Measurements from ENCODE around the gene SYCN.

Gene SYCN

DNA sequence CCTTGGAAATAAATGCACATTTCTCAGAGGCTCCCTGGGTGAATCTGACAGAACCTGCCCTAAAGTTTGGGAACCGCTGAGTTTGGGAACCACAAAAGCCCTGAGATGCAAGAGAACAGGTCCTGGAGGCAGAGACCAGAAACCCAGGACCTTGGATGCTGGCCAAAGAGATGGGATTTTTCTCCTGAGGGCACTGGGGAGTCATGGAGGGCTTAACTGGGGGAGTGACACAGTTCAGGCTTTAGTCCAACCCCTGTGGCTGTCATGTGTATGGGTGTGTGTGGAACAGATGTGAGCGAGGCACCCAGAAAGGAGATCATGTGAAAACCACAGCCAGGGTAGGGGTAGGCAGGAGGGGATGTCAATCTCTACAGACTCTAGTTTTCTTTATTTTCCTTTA lies 11.2 kb downstream of the SYCN start:
- DNase-seq = no peak

DNA sequence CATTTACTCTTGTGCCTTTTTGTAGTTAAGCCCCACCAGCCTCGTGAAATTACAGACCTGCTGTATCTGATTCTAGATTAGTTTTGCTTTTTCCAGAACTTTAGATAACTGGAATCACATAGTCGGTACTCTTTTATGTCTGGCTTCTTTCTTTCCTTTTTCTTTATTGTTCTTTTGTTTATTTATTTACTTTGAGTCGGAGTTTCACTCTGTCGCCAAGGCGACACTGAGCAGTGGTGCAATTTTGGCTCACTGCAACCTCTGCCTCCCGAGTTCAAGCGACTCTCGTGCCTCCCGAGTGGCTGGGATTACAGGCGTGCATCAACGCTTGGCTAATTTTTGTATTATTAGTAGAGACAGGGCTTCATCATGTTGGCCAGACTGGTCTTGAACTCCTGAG lies 13.3 kb downstream of the SYCN start:
- no peak for DNase-seq

DNA sequence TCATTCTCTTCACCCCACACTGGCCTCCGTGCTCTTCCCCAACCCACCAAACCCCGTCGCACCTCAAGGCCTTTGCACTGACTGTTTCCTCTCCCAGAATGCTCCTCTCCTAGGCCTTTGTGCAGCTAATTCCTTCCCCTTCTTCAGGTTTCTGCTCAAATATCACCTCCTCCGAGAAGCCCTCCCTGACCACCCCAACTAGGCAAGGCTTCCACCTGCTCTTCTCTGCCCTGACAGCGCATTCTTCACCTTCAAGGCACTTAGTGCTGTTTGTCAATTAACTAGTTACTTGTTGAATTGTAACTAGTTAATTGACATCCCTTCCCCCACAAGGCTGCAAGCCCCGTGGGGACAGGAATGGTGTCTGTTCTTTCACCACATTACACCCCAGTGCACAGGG lies 15.1 kb downstream of the SYCN start:
- DNase-seq = no peak

DNA sequence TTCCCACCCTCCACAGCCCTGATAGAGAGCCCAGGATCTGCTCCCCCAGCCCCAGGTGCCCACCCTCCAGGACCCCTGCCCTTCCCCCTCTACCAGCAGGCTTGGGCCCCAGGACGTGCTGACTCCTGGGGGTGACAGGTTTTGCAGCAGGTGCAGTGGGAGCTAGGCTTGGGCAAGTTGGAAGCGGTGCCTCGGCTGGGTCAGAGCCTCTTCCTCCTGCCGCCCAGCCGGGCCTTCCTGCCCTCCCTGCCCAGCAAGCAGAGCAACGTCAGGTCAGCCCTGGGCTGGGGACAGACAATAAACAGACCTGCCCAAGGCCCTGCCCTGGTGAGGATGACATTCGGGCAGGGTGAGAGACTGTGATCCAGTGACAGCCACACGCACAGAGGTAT lies 16.5 kb downstream of the SYCN start:
- no peak for DNase-seq

DNA sequence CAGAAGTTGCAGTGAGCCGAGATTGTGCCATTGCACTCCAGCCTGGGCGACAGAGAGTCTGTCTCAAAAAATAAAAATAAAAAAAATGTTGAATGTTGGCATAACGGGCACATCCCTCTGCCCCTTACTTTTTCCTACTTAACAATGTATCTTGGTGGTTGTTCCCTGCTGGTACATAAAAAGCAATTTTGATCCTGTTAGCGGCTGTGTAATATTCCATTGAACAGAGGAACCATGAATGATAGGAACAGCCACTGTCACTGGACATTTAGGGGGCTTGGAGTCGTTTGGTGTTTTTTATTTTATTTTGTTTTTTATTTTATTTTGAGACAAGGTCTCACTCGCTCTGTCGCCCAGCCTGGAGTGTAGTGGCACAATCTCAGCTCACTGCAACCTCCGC lies 17.7 kb downstream of the SYCN start:
- DNase-seq = no peak

DNA sequence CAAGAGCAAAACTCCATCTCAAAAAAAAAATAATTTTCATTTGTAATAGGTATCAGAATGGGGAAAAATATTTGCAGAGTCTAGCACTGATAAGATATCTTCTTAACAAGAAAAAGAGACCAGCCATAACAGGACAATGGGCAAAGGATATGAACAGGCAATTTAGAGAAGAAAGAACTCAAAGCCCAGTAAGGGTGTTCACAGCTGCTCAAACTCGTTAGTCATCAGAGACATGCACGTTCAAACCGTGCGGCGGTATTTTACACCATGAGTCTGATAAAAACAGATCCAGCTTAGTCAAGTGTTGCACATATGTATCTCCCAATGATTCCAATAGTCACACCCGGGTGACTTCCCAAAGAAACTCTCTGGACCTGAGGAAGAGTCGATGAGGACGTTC lies 21.0 kb downstream of the SYCN start:
- DNase-seq = no peak

DNA sequence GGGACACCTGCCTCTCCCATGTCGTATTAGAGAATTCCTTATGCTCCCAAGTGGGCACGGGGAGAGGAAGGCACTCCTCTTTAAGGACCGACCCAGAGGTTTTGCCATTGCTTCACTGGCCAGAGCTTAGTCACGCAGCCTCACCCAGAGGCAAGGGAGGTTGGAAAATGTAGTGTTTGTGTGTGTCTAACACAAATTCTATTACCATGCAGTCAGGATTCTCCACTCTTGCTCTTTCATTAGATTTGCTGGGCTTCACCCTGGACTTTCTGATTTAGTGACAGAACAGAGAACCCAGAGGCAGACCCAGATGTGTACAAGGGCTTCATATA lies 21.9 kb downstream of the SYCN start:
- DNase-seq = no peak

DNA sequence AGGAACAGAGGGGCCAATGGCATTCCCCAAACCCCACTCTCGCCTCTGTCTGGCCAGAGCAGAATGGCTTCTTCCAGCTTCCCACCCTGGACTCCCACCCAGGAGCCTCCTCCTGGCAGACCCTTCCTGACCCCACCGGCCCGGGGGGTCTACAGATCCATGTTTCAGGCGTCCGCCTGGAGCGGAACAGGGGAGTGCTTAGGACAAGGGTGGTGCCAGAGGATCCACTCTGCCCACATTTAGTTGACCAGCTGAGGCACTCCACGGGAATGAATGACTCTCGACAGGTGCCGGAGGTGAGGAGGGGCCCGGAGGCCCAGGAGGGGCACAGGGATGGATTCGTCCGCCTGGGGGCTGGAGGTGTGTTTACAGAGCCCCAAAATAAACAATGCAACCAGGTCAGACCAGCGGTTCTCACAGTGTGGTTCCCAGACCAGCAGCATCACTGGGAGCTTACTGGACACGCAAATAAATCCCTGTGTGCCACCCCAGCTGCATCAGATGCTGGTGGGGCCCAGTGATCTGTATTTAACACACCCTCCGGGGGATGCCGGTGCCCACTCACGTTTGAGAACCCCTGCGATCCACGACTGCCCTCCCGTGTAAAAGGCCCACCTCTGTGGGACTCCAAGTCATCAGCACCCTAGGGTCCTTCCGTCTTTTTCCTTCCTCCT lies 22.4 kb downstream of the SYCN start:
- DNase-seq = no peak

DNA sequence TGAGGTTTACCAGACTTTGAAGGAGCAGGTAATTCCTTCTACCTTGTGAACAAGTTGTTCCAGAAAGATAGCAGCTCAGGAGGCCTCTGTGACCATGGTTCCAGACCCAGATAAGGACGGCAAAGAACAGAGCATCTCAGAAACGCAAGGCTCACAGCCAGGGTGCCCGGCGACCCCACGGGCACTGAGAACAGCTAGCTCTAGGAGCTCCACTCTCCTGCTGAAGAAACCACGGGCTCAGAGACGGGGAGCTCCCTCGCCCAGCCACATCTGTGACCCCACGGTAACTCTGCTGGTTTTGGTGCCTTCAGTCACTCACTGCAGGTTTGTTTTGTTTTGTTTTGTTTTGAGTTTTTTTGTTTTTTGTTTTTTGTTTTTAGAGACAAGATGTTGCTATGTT lies 23.3 kb downstream of the SYCN start:
- DNase-seq = no peak

DNA sequence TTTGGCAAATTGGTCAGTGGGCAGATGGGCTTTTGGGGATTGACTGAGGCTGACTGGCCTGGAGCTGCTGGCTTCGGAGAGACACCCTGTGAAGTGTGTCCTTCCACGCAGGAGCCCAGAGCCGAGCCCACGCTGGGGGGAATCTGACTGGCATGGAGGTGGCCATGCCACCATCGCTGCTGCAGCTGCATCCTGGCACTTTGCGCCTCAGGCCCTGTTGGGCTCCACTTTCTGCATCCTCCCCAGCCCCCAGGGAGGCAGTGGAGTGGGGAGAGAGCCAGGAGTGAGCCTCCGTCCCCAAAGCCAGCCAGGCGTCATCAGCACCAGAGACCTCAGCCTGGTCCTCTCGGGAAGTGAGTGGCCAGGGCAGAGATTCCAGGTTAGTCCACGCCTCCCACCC lies 24.3 kb downstream of the SYCN start:
- DNase-seq = no peak

DNA sequence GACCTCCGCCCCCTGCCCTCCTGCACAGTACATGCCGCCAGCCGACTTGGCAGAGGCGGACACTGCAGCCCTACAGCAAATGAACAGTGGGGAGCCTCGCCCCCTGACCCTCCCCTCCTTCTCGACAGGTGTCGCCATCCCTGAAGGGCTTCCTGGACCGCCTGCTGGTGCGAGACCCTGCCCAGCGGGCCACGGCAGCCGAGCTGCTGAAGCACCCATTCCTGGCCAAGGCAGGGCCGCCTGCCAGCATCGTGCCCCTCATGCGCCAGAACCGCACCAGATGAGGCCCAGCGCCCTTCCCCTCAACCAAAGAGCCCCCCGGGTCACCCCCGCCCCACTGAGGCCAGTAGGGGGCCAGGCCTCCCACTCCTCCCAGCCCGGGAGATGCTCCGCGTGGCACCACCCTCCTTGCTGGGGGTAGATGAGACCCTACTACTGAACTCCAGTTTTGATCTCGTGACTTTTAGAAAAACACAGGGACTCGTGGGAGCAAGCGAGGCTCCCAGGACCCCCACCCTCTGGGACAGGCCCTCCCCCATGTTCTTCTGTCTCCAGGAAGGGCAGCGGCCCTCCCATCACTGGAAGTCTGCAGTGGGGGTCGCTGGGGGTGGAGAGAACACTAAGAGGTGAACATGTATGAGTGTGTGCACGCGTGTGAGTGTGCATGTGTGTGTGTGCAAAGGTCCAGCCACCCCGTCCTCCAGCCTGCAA lies 25.6 kb downstream of the SYCN start:
- no peak for DNase-seq

DNA sequence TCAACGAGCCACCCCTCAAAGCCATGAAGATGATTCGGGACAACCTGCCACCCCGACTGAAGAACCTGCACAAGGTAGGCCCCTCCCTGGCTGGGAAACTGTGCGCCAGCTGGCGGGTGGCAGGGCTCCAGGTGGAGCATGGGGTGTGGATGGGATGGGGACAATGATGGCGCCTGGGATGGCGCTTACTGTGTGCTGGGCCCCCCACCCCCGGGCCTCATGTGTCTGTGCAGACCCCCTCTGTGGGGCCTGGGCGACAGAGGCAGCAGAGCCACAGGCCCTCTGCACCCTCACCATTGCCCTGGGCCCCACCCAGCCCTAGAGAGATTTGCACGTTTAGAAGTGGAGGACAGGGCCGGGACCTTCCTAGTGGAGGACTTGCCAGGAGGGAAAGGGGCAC lies 26.3 kb downstream of the SYCN start:
- no peak for DNase-seq

DNA sequence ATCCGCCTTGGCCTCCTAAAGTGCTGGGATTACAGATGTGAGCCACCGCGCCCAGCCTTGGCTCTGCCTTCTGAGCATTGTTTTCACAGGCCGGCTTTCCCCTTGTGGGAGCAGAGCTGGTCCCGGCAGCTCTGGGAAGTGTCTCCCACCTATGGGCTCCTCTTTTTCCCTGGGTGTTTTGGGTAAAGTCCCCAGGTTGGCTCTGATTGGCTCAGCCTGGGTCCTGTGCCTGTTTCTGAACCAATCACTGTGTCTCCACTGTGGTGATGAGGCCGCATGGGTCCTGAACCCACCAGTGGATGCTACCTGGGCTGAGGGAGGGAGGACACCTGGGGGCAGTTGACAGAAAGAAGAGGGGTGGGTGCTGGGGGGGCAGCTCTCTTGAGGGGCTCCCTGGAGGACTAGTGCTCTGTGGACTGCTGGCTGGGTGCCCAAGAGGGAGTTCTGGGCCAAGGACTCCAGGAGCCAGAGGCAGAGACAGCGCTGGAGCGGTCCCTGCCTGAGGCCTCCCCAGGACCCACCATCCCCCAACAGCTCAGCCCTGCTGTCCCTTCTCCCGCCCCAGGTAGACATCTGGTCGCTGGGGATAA lies 26.9 kb downstream of the SYCN start:
- no peak for DNase-seq

DNA sequence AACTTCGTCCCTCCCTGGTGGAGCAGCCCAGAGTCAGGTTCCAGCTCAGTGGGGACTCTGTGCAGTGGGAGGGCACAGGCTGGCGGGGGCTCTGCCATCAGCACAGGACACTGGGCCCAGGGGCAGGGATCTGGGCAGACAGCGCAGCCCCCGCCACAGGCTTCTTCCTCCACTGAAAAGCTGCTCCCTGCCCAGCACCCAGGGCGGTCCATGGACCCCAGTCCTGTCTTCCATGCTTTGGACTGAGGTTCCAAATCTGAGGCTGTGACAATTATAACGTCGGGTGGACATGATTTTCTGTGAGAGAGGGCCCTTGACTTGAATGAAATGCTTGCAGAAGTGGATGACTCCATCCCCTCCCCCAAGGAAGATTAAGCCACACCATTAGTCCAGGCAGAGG lies 28.5 kb downstream of the SYCN start:
- DNase-seq = no peak

DNA sequence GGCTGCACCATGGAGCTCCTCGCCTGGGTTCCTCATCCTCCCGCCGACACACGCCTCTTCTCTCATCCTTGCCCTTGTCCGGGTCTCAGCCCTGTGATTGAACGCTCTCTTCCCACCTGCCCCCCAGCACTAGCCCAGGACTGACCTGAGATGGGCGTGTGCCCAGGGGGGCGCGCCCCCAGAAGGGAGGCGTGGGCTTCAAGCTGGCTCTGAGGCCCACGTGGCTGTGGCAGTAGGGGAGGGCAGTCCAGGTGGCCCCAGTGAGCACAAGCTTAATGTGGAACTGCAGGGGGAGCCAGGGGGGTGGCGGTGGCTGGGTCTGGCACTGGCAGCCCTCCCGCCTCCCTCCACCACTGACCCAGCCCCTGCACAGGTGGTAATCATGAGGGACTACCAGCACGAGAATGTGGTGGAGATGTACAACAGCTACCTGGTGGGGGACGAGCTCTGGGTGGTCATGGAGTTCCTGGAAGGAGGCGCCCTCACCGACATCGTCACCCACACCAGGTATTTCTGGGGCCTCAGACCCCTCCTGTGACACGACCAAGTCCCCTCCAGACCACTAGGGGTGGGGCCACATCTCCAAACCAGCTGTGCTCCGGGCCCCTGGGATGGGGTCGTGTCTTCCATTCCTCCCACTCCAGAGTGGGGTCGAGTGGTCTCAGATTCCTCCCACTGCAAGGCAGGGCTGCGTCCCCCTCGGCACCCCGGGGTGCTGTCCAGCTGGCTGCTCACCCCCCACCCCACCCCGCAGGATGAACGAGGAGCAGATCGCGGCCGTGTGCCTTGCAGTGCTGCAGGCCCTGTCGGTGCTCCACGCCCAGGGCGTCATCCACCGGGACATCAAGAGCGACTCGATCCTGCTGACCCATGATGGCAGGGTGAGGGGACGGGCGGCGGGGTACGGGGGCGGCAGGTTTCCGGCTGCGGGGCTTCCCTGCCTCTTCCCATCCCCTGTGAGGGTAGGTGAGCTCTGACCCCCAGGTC lies 29.2 kb downstream of the SYCN start:
- no peak for DNase-seq

DNA sequence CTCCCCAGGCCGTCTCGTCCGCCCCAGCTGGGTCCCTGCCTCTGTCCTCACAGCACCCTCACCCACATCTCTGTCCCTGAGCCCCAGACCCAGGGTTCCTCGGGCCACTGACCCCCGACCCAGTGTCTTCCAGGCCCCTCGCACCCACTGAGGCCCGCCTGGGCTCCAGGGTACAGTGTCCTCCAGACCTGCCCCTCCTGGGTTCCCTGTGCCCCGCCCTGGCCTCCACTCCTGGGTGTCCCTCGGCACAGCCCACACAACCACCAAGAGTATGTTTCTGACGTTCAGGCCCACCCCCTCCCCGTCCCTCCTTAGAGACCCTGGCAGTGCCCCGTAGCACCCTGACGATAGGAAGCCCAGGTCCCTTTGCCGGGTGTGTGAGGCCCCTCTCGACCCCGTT lies 29.9 kb downstream of the SYCN start:
- DNase-seq = no peak

DNA sequence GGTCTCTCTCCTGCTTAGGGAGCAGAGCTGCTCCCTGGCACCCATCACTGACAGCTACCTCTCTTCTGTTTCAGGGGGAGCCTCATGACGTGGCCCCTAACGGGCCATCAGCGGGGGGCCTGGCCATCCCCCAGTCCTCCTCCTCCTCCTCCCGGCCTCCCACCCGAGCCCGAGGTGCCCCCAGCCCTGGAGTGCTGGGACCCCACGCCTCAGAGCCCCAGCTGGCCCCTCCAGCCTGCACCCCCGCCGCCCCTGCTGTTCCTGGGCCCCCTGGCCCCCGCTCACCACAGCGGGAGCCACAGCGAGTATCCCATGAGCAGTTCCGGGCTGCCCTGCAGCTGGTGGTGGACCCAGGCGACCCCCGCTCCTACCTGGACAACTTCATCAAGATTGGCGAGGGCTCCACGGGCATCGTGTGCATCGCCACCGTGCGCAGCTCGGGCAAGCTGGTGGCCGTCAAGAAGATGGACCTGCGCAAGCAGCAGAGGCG lies 30.5 kb downstream of the SYCN start:
- no peak for DNase-seq

DNA sequence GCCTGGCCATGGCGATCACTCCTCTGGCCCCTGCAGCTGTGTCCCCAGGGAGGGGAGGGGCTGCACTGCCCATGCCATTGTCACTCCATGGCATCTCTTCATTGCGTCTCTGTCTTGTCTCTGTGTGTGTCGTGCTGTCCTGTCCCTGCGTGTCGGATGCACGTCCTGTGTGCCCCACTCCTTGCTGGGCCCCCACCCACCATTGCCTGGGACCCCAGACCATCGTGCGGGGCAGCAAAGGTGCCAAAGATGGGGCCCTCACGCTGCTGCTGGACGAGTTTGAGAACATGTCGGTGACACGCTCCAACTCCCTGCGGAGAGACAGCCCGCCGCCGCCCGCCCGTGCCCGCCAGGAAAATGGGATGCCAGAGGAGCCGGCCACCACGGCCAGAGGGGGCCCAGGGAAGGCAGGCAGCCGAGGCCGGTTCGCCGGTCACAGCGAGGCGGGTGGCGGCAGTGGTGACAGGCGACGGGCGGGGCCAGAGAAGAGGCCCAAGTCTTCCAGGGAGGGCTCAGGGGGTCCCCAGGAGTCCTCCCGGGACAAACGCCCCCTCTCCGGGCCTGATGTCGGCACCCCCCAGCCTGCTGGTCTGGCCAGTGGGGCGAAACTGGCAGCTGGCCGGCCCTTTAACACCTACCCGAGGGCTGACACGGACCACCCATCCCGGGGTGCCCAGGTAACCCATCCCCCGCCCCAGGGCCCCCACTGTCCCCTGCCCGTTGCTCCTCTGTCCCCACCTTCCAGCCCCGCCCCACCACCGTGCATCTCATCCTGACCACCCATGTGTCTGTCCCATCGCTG lies 31.2 kb downstream of the SYCN start:
- no peak for DNase-seq

DNA sequence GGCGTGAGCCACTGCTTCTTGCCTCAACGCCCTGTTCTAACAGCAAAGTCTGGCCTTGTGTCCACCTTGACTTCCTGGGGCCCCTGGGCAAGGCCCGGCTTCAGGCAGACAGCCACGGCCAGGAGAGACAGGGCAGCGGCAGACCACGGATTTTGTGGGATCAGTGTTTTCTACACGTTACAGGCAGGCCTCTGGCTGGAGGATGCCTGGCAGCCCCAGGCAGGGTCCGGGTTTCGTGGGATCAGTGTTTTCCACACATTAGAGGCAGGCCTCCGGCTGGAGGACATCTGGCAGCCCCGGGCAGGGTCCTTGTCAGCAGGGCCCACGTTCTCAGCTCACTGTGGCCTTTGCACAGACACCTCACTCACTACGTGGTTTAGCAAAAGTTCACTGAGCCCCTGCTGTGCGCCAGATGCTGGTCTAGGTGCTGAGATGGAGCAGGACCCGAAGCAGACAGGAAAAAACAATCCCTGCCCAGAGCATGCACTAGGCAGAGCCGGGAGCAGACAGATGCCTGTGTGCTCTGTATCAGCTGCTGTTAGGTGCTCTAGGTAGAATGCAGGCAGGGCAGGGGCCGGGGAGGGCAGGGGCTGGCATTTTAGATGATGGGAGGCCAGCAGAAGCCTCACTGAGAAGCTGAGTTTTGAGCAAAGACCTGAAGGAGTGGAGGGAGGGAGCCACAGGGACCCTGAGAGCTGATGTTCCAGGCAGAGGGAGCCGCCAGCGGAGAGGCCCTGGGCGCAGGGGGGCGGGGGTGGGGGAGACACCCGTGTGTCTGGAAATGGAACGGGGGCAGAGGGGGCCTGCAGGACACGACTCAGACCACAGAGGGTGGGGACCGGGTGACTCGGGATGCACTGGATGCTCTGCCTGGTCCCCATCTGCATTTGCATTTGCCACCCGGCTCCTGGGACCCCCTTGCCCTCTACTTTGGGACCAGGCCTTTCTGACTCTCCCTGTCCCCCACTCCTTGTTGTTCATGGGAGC lies 32.3 kb downstream of the SYCN start:
- no peak for DNase-seq

DNA sequence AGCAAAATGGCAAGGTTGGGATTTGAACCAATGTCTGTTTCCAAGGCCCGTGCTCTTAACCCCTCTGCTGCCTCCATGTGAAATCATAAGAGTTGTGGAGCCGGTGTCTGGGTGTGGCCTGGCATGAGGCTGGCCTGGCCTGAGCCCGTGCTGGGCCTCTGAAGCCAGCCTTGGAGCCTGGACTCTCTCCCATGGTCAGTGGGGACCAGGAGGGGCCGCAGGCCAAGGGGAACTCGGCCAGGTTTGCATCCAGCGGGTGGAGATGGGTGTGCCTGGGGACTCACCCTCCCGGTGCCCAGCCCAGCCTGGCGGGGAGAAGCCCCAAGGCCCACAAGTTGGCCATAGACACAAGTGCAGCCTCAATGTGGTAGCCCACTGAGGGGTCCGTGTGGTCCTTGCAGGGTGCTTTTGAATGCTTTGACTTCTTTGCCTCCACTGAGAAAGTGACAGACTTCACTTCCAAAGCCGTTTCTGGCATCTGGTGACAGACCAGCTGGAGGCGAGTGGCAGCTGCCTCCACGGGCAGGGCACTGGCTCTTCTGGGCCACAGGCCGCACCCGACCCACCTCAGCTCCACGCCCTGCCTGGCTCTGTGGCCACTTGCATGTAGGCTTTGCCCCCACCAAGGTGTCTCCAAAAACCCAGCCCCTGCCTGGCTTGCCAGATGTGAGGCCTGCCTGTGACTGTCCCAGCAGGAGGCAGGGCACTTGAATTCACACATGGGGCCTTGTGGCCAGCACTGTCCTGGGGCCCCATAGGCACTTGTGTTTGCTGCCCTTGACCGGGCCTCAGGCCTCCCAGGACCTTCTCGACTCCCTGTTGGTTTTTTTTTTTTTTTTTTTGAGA lies 33.5 kb downstream of the SYCN start:
- DNase-seq = no peak
